GM10248 (cell line): ENCODE measurements around the gene NUDT16L1.

Source experiments
- CTCF ChIA-PET: fragments of 300-600 bp; sonication (Branson Sonifier 250); formaldehyde crosslinking; extraction: SDS; loops from one replicate; lab custom pipeline; 2021; ENCODE audit warnings: antibody characterized with exemption; lab: Yijun Ruan, JAX
- POLR2A ChIA-PET: fragments of 350-650 bp; sonication (Branson Sonifier 250); formaldehyde crosslinking; extraction: SDS; loops from one replicate; lab custom pipeline; 2020; ENCODE audit warnings: antibody characterized with exemption; lab: Yijun Ruan, JAX
- DNase-seq: peaks from one replicate; pipeline ENCODE4 v3.0.0; 2012; ENCODE audit errors: extremely low spot score
- TF ChIP-seq, protein P1 (sequence below): IDR thresholded peaks from 2 replicates; pipeline ENCODE4 v1.5.1; 2012; ENCODE audit warnings: mild to moderate bottlenecking, low read depth; ENCODE audit errors: extremely low read depth, missing control alignments, control extremely low read depth

The NUDT16L1 gene

DNA sequence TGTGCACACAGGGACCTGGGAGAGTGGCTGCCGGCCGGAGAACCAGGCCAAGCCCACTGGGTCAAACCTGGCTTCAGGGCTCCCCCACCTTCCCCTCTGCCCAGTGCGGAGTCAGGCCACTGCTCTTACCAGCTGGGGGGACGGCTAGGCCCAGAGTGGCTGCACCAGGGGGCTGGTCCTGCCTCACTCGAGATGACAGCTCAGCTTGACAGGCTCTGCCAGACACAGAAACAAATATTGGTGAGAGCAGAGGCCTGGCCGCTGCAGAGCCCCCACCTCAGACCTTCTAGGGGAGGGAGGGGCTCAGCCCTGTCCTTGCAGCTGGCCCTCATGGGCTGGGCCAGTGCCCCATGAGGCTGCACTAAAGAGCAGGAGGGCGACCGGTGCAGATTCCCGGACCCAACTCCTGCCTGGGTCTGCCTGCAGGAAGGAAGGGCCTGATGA, 4.5 kb downstream of the NUDT16L1 start:
- TF ChIP-seq, protein P1, sequence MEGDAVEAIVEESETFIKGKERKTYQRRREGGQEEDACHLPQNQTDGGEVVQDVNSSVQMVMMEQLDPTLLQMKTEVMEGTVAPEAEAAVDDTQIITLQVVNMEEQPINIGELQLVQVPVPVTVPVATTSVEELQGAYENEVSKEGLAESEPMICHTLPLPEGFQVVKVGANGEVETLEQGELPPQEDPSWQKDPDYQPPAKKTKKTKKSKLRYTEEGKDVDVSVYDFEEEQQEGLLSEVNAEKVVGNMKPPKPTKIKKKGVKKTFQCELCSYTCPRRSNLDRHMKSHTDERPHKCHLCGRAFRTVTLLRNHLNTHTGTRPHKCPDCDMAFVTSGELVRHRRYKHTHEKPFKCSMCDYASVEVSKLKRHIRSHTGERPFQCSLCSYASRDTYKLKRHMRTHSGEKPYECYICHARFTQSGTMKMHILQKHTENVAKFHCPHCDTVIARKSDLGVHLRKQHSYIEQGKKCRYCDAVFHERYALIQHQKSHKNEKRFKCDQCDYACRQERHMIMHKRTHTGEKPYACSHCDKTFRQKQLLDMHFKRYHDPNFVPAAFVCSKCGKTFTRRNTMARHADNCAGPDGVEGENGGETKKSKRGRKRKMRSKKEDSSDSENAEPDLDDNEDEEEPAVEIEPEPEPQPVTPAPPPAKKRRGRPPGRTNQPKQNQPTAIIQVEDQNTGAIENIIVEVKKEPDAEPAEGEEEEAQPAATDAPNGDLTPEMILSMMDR: no peak
- CTCF ChIA-PET: interaction anchor here (1.2 kb wide), 1 partner anchor 48 kb away, joined by 3 read pairs; no protein-coding TSS in a partner anchor
- POLR2A ChIA-PET: no interaction called here
- DNase-seq: no peak

DNA sequence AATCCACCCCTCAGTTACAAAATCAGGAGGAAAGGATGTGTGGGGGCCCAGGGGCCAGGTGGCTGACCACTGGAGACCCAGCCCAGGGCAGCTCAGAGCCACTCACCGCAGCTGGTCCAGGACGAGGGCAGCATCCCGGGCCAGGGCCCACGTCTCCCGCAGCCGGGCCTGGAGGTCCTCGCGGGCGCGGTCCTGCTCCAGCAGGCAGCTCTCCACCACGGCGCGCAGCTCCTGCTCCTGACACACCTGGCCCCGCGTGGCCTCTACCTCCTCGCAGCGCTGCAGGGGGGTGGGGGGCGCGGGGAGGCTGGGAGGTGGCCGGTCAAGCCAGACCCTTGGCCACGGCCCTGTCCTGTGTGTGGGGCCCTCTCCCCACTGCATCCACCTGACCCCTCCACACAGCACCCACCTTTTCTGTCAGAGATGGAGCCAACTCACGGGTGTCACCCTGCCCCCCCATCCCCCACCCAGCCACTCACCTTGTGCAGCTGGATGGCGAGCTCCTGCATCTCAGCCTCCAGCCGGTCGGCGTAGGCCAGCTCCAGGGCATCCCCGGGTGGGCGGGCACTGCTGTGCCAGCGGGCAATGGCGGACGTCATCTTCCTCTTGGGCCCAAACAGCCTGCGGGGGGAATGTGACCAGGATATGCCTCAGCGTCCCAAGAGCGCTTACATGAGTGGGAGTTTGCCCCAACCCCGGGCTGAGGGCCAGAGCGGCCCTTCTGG, 5.1 kb downstream of the NUDT16L1 start:
- ChIA-PET POLR2A (no interaction called here), CTCF (no interaction called here)
- TF ChIP-seq, protein P1: no peak
- no peak for DNase-seq

- POLR2A ChIA-PET: no interaction called here
- CTCF ChIA-PET: interaction anchor here (0.9 kb wide), 1 partner anchor 18 kb away, joined by 3 read pairs; no protein-coding TSS in a partner anchor
- TF ChIP-seq, protein P1: no peak
Observed at GRCh38 chr16:4699046-4699556, 5.7 kb downstream of the NUDT16L1 start.

GRCh38 chr16:4700380-4700996, 7.1 kb downstream of the NUDT16L1 start:
- TF ChIP-seq, protein P1: no peak
- no peak for DNase-seq
- ChIA-PET POLR2A (interaction anchor here (0.9 kb wide), 1 partner anchor 46 kb away, joined by 3 read pairs; no protein-coding TSS in a partner anchor), CTCF (interaction anchor here (0.7 kb wide), 1 partner anchor 10 kb away, joined by 3 read pairs; no protein-coding TSS in a partner anchor)

More at GRCh38 chr16:4699046-4699556, 5.7 kb downstream of the NUDT16L1 start:
- DNase-seq: no peak

DNA sequence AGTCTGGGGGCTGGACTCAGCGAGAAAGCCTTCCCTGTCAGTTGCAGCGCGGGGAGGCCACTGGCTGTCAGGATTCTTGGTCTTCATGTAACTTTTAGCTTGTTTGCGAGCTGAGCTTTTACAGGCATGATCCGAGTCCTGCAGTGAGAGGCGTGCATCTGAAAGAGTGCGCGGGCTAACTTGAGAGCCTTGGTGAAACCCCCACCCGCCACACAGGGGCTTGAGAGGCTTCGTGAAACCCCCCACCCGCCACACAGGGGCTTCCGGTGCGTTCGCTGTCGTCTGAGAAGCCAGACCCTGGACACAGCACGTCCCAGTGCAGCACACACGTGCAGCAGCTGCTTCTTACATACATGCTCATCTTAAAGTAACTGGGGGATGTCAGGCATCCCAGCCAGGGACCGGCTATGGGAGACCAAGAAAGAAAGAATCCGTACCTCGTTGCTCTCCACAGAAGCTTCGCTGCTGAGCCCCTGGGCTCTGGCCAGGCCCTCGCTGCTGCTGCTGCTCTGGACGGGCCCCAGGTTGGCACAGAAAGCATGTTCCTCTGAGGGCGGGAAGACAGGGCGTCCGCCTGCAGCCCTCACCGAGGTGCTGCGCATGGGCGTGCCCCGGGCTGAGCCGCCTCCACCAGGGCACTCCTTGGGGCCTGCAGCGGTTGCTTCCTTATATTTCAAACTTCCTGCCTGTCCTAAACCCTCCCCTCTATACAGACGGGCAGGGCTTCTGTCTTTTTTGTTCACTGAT, 7.8 kb downstream of the NUDT16L1 start:
- ChIA-PET CTCF (interaction anchor here (0.7 kb wide), 1 partner anchor 9 kb away, joined by 3 read pairs; no protein-coding TSS in a partner anchor), POLR2A (interaction anchor here (0.9 kb wide), 1 partner anchor 46 kb away, joined by 3 read pairs; no protein-coding TSS in a partner anchor)
- TF ChIP-seq, protein P1: no peak
- DNase-seq: no peak
